ENCODE measurements around the gene LYST.

Gene LYST

DNA sequence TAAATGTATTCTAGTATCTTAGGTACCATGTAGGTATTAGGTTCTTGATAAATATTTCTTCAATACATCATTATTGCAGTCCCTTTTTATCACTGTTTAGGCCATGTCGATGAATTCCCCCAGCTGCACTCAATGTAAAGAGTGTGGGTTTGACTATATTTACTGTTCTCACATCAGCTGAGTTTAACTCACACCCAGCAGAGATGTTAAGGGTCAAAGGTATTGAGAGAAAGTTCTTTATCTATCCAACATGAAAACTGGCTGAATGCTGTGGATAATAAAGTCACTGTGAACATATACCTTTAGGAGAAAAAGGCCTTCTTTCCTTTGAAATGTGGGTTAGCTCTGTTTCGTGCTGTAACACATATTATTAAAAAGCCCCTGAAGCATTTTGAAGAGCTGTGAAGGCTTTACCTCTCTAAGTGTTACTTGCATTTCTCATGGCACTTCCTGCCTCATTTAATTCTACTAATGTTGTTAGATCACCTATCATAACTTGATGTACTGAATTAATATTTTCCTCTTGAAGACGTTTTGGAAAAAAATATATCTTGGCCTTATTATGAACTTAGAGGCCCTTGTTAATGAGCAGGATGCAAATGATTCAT lies 19.1 kb upstream of the LYST start:
- DNase-seq (ENCODE audit: low read depth, low spot score), result no peak

DNA sequence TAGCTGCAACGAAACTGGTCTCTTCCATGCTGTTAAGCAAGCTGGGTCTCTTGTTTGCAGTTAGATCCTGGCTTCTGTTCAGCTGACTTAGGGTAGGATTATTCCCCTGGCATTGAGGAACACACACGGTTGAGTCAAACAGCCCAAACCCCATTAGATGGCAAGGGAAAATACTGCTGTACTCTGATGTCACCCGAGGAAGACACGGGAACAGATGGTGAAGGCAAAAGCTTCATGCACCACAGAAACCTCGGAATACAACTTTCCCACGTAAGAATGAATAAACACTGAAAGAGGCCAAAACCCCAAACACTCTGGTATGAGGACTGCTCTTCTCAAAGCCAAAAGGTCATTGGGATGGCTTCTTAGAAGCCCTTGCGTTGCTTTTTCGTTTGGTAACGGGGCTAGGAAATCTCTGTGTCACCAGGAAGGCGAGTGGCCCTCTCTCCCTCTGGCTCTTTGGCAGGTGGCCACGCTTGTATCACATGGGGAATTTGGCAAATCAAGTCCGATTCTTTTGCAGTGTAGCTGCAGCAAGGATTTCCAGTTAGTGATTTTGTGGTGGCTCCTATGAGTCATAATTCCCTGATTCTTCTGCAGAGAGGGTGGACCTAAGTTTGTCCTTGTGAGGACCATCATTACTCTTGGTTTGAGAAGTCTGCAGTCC lies 16.7 kb upstream of the LYST start:
- DNase-seq (ENCODE audit: low read depth, low spot score), result peak; percentile 32

DNA sequence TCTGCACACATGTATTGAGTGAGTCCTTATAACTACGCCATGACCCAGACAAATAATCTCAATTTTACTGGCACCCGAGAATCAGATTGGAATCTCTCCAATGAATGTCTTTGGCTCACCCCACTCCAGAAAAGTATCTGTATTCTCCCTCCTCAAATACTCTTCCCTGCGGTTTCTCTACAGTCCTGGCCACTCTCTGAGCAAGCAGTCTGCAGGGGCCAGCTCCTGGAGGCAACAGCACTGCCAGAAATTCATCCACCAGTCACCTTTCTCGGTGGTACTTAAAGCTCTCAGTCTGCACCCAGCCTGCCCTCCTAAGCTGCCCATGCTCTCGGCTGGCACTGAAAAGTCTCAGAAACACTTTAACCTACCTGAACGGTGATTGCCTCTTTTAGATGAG lies 16.1 kb upstream of the LYST start:
- no peak for DNase-seq (ENCODE audit: low read depth, low spot score)

DNA sequence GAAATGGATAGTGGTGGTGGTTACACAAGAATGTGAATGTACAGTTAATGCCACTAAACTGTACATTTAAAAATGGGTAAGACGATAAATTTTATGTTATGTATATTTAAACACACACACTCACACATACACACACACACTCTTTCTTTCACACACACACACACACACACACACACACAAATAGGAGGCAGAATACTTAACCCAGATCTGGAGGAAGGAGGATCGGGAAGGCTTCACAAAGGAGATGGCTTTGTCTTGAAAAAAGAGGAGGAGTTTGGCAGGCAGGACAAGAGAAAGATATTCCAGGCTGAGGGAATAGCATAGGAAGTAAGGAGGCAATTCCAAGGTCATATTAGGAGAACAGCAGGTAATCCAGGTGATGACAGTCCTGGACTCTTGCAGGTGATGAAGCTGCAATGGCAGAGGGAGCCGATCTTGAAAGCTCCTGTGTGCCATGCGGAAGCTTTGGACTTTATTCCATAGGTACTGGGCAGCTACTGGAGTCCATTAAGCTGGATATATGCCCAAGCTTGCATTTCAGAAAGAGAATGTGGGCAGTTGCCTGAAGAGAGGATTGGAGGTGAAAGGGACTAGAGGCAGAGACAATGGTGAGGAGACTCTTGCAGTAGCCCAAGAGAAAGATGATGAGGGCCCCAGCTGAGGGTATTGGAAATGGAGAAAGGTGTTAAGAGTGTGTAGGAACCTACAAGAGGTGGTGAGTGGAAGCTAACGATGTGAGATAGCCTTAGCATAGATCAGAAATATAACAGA lies 15.4 kb upstream of the LYST start:
- no peak for DNase-seq (ENCODE audit: low read depth, low spot score)

DNA sequence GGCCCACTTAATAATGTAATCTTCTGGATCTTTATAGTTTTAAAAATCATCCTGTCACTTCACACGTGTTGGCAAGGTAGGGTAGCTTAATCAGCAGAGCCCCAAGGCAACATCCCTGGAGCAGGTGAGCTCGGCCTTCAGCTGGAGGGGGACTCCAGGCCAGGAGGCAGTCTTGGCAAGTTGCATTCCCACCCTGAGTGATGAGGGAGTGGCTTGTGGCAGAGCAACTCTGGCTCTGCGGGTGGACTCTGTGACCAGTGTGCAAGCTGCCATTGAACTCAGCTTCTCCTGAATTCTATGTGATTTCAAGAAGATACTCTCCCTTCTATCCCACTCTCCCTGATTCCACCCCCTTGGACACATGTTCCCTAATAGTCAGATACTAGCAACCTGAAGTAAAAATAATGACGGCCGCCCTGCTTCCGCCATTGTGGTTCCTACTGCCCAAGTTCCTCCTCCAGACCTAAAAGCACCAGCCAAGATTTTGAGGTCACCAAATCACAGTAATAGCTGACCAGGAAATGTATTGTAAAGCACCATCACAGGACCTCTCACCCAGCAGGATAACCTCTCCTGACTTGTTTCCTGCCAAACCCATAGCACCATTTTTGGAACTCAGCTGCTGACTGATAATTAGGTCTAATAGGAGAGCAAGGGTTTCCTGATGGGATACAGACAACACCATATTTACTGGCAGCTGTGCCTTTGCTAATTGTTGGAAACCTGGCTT lies 11.5 kb upstream of the LYST start:
- DNase-seq (ENCODE audit: low read depth, low spot score), result no peak

DNA sequence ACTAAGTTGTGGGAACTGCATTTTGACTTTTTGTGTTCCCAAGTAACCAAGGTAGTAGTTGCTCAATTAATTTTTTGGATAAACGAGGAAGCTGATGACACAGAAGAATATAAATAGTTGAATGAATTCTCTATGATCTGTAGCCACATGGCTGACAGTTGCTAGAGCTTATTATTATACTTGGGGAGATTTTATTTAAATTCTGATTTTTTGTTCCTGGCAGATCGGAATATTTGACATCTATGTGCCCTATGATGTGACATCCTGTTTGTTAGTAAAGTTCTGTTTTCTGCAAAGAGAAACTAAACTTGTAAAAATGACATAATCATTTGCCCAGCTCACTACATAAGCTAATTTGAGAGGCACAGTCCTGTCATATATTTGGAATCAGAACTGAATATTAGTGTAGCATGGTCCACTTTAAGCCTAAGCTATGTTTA lies 9.7 kb upstream of the LYST start:
- DNase-seq (ENCODE audit: low read depth, low spot score), result no peak

DNA sequence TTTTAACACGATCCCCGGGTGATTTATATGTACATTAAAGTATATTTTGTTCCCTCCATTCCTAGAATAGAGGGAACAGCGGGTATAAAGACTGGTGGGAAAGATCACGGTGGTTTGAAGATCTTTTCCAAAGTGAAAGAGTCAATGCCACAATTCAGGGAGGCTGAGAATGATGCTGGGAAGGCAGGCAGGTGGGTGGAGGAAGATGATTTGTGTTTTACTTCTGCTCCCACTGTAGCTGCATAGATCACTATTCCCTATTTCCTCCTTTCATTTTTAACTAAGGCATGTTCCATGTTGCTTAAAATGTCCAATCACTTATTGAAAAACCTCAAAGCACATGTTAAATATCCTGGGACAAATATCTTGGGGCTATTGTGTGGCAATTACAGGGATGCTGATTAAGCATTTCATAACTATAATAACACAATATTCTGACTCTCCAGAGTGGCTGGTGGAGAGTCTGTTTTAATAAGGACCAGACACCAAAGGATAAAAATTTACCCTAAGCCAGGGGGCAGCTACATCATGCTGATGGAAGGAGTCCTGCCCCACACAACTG lies 8.4 kb upstream of the LYST start:
- no peak for DNase-seq (ENCODE audit: low read depth, low spot score)

DNA sequence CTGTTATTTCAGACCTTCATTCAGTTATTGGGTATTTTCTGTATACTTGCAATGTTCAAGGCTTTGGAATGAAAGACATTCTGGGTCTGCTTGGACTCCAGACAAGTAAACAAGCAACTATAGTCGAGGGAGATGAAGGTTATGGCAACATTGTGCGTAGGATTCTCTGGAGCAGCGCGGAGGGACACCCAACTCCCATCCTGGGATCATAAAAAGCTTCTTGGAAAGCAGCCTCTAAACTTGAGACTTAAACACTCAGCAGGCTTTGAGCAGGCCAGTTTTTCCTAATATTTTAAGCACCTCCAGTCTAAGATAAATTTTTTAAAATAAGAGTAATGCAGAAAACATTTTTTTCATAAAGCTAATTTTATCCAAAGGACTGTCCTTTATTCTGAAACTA lies 7.6 kb upstream of the LYST start:
- DNase-seq (ENCODE audit: low read depth, low spot score), result no peak

DNA sequence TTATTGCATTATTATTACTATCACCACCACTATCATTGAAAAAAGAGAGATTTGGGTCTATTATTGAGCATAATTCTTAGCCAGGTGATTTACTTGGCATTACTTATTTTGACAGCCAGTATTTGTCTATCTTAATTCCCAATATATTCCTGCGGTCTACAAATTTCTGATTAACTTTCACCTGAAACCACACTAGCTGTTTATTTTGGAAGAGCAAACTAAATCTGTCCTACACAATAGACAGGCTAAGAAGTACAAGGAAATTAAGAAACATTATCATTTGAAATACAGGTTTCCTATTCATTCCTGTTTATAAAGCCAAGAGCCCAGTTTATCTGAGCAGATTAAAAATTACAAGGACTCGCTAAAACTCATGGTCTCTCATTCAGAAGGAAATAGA lies 6.9 kb upstream of the LYST start:
- DNase-seq (ENCODE audit: low read depth, low spot score), result no peak

DNA sequence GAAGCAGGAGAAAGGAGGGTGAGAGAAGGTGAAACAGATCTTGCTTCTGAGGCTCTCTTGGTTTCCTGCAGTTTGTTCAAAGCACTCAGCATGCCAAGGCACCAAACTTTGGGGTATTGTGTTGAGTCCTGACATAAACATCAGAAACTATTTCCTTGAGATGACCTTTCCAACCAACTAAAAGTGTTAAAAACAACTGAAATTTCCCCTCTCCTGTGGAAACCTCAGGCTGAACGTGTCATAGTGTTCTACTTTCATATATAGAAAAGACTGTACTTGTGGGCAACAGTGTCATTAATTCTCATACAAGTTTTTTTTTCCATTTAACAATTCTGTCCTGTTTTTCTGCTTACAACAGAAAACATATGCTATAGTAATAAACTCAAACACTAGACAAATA lies 6.3 kb upstream of the LYST start:
- no peak for DNase-seq (ENCODE audit: low read depth, low spot score)

DNA sequence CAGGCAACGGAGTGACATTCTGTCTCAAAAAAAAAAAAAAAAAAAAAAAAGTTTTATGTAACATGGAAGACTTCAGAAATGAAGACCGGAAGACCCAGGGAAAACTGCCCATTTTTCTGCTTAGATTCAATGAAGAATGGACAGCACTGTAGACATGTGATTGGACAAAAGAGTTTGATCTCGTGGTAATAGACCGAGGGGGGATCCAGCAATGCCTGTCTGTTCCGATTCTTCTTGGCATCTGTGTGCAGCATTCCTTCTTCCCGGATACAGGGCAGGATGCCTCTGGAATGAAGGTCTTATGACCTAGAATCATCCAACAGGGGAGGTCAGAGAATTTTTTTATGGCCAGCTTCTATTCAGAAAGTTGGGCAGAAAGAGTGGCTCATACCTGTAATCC lies 5.6 kb upstream of the LYST start:
- DNase-seq (ENCODE audit: low read depth, low spot score), result no peak

DNA sequence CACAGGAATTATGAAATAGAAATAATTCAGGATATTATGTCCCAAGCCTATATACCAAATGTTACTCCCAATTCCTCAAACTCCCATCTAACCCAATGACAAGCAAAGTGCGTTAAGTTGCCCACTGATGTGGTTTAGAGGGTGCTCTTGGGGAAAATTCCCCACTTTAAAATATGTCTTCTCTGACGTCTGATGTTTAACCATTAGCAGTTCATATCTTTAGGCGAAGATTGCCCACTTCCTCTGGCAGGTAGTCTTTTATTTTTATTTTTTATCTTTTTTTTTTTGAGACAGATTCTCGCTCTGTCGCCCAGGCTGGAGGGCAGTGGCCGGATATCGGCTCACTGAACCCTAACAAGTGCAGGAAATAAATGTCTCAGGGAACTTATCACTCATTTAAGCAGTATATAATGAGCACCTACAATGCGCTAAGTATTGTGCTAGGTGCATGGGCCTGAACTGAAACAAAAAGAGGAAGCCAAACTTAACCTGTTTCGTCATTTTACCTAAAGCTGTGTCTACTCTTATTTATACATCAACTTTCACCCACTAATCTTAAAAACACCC lies 1.3 kb upstream of the LYST start:
- no peak for DNase-seq (ENCODE audit: low read depth, low spot score)

DNA sequence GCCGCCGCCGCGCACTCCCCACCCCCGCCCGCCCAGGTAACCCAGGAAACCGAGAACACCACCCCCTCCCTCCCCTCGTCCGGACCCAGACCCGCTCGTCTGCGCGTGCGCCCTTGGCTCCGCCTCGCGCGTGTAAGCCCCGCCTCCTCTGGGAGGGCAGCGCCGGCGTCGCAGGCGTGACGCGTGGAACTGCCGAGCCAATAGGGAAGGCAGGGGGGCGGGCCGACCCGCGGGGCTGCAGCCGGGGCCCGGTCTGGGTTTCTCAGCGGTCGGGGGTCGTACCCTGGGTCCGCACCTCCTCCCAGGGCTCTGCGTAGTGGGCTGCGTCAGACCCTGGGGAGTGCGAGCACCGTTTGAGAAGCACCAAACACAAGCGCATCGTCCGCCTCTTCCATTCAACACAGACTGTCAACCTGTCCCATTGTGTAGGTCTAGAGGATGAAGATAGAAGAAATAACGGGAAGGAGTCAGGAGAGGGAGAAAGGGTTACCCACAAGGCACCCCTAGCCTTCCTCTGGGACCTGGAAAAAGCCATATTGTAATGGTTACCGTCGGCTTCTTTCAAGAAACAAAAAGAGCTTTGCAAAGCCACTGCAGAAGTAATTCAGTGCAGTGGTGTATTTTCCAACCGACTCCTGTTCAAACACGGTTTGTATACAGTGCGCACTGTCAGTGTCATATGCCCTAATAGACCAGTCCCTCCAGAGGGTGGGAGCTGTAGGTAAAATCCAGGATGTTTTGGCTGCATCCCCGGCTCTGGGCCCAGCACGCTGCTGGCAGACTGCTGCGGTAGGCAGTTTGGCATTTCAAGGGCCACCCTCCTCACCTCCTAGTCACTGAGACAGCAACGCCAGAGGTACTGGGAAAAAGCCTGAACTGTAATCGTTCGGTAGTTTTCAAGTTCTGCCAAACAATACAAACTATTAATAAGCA lies 473 bp upstream of the LYST start:
- DNase-seq (ENCODE audit: low read depth, low spot score), result peak; percentile 90

DNA sequence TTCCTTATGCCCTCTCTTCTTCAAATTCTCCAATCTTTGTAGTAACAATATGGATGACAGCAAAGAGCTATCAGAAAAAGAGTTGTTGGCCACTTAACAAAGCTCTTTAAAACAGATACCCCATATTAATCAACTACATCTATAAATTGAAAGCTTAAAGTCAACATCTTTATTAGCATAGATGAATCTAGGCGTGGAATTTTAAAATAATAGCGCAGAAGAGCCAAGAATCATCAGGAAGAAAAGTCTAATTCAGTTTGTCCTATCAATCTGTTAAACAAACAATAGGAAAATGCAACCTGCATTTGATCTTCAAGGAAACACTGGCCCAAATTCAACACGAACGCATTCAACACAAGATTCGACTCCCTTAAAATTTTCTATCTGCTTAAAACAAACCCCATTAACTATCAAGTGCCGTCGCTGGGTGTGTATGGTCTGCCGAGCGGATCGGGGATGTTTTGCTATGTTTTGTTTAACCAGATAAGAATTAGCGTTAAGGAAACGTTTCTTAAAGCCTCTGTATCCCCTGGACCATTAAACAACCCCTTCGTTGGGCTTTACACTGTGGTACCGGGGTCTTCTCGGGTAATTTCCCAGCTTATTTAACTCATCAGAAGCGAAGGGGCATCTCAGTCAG lies 1.0 kb downstream of the LYST start:
- DNase-seq (ENCODE audit: low read depth, low spot score), result no peak

DNA sequence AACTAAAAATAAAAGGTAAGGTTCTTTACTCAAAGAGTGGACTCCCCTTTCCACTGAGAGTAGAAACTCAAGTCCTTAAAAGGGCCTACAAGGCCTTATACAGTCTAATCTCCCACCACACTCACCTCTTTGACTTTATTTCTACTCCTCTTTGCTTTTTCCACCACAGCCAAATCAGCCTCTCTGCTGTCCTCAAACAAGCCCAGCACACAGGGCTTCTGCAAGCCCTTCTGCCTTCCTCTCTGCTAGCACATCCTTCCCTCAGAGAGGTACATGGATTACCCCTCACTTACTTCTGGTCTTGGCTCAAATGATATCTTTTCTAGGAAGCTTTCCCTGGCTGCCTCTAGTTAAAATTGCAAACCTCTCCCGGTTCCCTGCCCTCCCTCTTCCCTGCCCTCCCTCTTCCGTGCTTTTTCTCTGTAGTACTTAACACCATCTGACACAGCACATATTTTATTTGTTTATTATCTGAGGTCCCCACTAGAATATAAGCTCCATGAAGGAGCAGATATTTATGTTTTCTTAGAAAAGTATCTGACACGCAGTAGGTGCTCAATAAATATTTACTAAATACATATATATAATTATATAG lies 1.7 kb downstream of the LYST start:
- no peak for DNase-seq (ENCODE audit: low read depth, low spot score)

DNA sequence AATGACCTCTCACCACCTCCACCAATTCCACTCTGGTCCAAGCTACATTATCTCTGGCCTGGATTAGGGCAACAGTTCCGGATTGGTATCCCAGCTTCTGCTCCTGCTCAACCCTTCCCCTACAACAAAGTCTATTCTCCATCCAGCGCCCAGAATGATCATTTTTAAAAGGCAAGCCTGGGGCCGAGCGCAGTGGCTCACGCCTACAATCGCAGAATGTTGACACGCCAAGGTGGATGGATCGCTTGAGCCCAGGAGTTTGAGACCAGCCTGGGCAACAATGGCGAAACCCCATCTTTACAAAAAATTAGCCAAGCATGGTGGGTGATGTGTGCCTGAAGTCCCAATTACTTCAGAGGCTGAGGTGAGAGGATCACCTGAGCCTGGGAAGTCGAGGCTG lies 2.2 kb downstream of the LYST start:
- DNase-seq (ENCODE audit: low read depth, low spot score), result no peak

DNA sequence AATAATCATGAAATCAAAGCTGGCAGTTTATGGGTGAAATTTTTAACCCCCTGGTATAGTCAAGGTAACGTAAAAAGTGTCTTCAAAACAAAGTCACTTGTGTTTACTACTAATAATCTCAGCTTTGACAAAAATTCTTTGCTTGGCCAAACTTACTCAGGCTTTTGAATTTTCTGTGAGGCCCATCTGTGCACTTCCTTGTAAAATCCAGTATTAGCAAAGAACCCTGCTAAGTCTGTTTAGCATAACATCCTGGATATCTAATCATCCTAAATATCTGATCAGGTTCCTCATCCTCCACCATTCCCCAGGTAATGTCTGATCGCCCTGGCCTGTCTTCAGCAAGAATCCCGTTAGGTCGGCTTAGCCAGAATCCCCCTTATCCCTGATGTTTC lies 3.0 kb downstream of the LYST start:
- DNase-seq (ENCODE audit: low read depth, low spot score), result no peak

DNA sequence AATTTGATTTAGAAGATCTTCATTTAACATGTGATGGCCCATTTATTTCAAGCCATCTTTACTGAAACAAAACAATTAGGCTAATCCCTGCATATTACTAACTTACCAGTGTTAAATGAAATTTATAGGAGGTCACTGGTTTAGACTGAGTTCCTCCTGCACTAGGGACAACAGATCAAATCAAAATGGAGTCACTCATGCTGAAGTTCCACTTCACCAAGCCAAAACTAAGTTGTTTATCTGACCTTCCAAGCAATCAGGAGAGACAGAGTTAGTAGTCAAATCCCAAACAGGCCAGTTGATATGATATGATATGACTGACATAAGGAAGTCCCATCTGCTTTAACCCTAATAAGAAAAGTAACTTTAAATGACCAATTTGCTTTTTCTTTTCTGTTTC lies 4.8 kb downstream of the LYST start:
- no peak for DNase-seq (ENCODE audit: low read depth, low spot score)

DNA sequence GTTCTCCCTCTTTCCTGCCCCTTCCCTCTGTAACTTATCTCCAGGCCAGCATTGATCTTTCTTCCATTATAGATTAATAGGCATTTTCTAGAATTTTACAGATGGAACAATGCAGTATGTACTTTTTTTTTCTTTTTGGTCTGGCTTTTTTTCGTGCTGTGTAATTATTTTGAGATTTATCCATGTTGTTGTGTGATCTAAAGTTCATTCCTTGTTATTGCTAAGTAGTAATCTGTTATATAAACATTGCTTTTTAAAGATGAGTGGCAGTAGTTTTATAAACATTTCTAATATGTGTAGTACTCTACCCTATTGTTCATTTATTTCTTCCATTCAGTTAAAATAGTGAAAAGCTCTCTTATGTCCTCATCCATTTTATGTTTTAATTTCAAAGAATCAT lies 5.9 kb downstream of the LYST start:
- no peak for DNase-seq (ENCODE audit: low read depth, low spot score)

DNA sequence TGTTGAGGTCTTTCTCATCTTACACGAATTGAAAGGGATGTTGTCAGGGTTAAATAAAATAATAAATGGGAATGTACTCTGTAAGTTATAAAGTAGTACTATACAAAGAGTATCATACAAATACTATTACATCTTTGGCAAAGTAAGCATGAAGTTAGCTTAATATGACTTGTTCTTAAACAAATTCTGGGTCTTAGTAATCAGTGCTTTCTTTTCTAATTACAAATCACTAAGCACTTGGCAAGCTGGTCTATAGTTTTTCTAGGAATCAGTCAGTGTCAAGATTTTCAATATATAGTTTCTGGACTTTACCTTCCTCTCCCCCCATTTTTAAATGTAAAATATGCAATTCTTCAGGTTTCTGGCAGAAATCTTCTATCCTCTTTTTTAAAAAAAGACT lies 6.9 kb downstream of the LYST start:
- no peak for DNase-seq (ENCODE audit: low read depth, low spot score)
